Mucosa of descending colon (tissue), 3 donors: ENCODE data around the gene MCM9. TPM values are rescaled to one million over a fixed set of nuclear protein-coding genes. Genes with fewer than 3 reads are reported as not detected.

Experiments
- ATAC-seq: fragments of 200-7000 bp; cut with Tn5 transposase; one replicate; pipeline ENCODE4 v1.9.1; 2020; ENCODE audit warnings: mild to moderate bottlenecking, moderate library complexity
- DNase-seq, 3 donors: peaks; one replicate each; pipeline ENCODE4 v3.0.0-alpha.2; 2020
- H3K36me3 ChIP-seq: fragments of 200-600 bp; one replicate; pipeline ENCODE4 v1.8.0; 2021; ENCODE audit warnings: low read depth, mild to moderate bottlenecking
- H3K4me1 ChIP-seq: fragments of 200-600 bp; one replicate; pipeline ENCODE4 v1.8.0; 2021; ENCODE audit warnings: low read depth, mild to moderate bottlenecking
- H3K4me3 ChIP-seq: fragments of 200-600 bp; one replicate; pipeline ENCODE4 v1.8.0; 2021; ENCODE audit warnings: mild to moderate bottlenecking
- H3K9me3 ChIP-seq: fragments of 200-600 bp; one replicate; pipeline ENCODE4 v1.8.0; 2021; ENCODE audit warnings: mild to moderate bottlenecking
- intact Hi-C, 2 donors: fragments of 100-400 bp; cut with DNase I in 1 of 2; cut with micrococcal nuclease in 1 of 2; formaldehyde crosslinking; loops; one replicate each; pipeline versions ENCODE4 v1.11.0 to v1.11.1; 2022; cut with DNase I, micrococcal nuclease
- total RNA-seq, 3 donors: library from RNA; stranded (reverse); fragmentation: NEBNext Ultra II Directional in 2 of 3; extraction: Animal tissue kit (Norgen Biotek cat#: 25700) in 2 of 3; gene quantifications; one replicate each; pipeline versions ENCODE4 v1.2.1 to v1.2.4, GENCODE V29; 2021 to 2023
- TF ChIP-seq, protein P1 (sequence below): fragments of 200-600 bp; IDR thresholded peaks from one replicate; pipeline ENCODE4 v1.8.0; 2022; ENCODE audit warnings: antibody characterized with exemption, mild to moderate bottlenecking
- donor health status: DM: no; HTN: no; CAD: no; lungs with moderate emphysema.
- donor health status: DM: no; HTN: no; CAD: no.
- donor health status: DM: no; HTN: yes; CAD: no.

The MCM9 gene
- total RNA-seq, 3 donors from 2014 or later = 15.7 to 26.3 (median 20.9) TPM

DNA sequence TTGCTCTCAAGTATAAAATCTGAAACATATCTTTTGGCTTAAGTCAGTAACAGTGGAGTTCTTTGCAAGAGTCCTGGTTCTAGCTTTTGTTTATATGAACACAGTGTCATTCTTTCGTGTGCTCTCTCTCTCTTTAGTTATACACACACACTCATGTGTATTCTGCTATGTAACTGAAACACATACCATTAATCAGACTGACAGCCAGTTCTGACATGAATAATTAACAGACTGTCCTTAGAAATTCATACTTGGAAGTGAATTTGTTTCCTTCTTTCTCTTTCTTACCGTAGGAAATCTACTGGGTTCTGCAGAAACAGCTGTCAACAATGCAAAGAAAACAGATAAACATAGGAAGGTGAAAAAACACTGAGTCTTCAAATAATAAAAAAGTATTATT, 2.5 kb downstream of the MCM9 start:
- ATAC-seq = no peak
- peaks cover 9% of the 10 kb centered on the region for H3K4me1 ChIP-seq
- no peak for DNase-seq
- no peak overlapping the region for H3K4me3 ChIP-seq
- TF ChIP-seq, protein P1, sequence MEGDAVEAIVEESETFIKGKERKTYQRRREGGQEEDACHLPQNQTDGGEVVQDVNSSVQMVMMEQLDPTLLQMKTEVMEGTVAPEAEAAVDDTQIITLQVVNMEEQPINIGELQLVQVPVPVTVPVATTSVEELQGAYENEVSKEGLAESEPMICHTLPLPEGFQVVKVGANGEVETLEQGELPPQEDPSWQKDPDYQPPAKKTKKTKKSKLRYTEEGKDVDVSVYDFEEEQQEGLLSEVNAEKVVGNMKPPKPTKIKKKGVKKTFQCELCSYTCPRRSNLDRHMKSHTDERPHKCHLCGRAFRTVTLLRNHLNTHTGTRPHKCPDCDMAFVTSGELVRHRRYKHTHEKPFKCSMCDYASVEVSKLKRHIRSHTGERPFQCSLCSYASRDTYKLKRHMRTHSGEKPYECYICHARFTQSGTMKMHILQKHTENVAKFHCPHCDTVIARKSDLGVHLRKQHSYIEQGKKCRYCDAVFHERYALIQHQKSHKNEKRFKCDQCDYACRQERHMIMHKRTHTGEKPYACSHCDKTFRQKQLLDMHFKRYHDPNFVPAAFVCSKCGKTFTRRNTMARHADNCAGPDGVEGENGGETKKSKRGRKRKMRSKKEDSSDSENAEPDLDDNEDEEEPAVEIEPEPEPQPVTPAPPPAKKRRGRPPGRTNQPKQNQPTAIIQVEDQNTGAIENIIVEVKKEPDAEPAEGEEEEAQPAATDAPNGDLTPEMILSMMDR = no peak
- intact Hi-C loops = no loop called here
- H3K9me3 ChIP-seq = no peaks in the 10 kb centered on the region
- no peaks in the 10 kb centered on the region for H3K36me3 ChIP-seq

DNA sequence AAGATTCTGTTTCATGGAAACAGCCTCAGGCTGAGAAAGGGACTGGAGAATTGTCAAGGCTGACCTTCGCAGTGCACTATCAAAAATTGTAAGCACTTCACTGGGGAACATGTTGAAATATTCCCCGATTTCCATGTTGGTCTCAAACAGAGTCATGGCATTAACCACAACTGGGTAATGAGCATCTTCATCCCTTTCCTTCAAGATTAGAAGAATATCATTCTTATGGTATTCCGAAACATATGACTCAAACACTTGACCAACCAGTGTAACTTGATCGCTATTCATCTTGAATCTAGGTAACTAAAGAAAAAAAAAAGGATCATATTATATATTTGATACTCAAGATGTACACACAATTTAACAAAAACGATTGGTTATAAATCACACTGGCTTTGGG, 3.5 kb downstream of the MCM9 start:
- no peak for ATAC-seq
- no peak overlapping the region for H3K4me3 ChIP-seq
- TF ChIP-seq, protein P1 = no peak
- no peak for DNase-seq
- no peaks in the 10 kb centered on the region for H3K9me3 ChIP-seq
- peaks cover 9% of the 10 kb centered on the region for H3K4me1 ChIP-seq
- intact Hi-C loops = no loop called here
- no peaks in the 10 kb centered on the region for H3K36me3 ChIP-seq

DNA sequence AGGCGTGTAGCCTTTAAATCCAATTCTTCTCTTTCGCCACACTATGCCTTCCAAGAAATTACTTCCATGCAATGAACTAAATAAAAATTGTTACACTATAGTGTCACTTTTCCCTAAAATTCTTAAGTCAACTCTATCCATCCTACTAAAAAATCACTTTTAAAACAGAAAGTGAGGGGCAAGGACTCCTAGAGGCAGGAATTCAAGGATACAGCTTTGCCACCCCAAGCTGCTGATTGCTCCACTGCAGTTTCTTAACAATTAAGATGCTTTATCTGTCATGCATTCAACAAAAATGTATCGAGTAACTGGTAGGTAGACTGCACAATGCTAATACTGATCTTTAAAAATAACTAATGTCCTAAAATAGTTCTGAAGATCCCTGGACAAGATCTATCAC, 4.3 kb downstream of the MCM9 start:
- no peak overlapping the region for H3K4me3 ChIP-seq
- TF ChIP-seq, protein P1 = no peak
- no peak for DNase-seq
- peaks cover 5% of the 10 kb centered on the region for H3K4me1 ChIP-seq
- intact Hi-C loops = no loop called here
- H3K9me3 ChIP-seq = no peaks in the 10 kb centered on the region
- no peak for ATAC-seq
- H3K36me3 ChIP-seq = no peaks in the 10 kb centered on the region

- Histone ChIP-seq H3K9me3 (no peaks in the 10 kb centered on the region), H3K4me1 (no peaks in the 10 kb centered on the region), H3K36me3 (no peaks in the 10 kb centered on the region), H3K4me3 (no peak overlapping the region)
- ATAC-seq = no peak
- no peak for DNase-seq
- intact Hi-C loops = no loop called here
- TF ChIP-seq, protein P1 = no peak
These were observed 11.9 kb downstream of the MCM9 start for GRCh38 chr6:118923035-118923434.

GRCh38 chr6:118921084-118921483, 13.9 kb downstream of the MCM9 start:
- TF ChIP-seq, protein P1 = no peak
- no peak overlapping the region for H3K4me3 ChIP-seq
- DNase-seq (no peak), ATAC-seq (no peak)
- H3K9me3 ChIP-seq = no peaks in the 10 kb centered on the region
- H3K4me1 ChIP-seq = no peaks in the 10 kb centered on the region
- intact Hi-C loops = no loop called here
- no peaks in the 10 kb centered on the region for H3K36me3 ChIP-seq

DNA sequence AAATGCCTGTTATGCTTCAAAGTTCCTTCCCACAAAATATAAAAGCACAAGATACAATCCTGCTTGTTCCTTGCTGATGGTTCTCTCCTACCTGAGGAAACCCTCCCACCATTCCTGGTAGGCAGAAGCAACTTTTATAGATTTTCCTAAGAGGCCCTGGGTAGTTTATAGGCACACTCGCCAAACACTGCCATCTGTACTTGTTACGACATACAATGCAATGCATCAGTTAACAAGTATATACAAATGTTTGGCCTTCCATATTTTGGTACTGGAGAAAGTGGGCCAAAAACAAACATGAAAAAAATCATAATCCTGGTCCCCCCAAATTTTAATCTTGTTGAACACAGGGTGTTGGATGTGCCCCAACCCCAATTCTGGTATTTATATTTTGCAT, 16.6 kb downstream of the MCM9 start:
- no peak for DNase-seq
- H3K4me3 ChIP-seq = no peak overlapping the region
- ATAC-seq = no peak
- intact Hi-C loops = no loop called here
- no peaks in the 10 kb centered on the region for H3K9me3 ChIP-seq
- no peaks in the 10 kb centered on the region for H3K4me1 ChIP-seq
- no peaks in the 10 kb centered on the region for H3K36me3 ChIP-seq
- TF ChIP-seq, protein P1 = no peak
